HG03442 (cell line): ENCODE data around the gene PTPRN2.
"Not testable (repeated sequence)": the region's sequence is repeated elsewhere in the genome, so short reads cannot be mapped to it uniquely, and the experiment has no call there.

ENCODE experiments used
- ATAC-seq: cut with Tn5 transposase; IDR thresholded peaks from one replicate; pipeline ENCODE4 v1.9.1; 2021; ENCODE audit warnings: mild to moderate bottlenecking, moderate library complexity; ENCODE audit not compliant: unreplicated experiment

Gene PTPRN2

DNA sequence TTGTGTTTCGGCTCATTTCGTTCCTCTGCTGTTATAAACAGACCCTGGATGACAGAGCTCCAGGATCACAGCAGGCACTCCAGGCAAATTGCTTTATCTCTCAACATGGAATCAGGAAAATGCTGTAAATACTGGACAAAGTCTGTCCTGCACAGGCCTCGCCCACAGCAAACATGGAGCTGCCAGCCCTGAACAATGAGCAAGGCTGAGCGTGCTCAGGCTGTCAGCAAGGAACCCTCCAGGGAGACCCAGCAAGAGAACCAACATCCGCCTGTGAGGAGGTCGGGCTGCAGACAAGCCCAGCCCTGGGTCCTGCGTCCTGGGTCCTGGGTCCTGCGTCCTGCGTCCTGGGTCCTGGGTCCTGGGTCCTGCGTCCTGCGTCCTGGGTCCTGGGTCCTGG lies 180.8 kb downstream of the PTPRN2 start:
- ATAC-seq, result no peak

DNA sequence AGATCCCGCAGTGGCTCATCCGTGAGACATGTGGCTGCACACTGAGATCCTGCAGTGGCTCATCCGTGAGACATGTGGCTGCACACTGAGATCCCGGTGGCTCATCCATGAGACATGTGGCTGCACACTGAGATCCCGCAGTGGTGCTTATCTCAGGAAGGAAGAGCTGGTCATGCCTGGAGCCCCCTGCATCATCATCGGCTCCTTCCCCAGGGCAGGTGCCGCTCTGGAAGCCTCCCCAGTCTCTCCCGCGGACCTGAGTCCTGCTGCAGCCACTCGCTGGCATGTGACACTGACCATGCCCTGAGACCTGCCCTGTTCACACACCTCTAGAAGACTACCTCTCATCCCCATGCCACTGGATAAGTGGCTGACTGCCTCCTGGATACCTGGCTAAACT lies 181.3 kb downstream of the PTPRN2 start:
- ATAC-seq, result no peak

DNA sequence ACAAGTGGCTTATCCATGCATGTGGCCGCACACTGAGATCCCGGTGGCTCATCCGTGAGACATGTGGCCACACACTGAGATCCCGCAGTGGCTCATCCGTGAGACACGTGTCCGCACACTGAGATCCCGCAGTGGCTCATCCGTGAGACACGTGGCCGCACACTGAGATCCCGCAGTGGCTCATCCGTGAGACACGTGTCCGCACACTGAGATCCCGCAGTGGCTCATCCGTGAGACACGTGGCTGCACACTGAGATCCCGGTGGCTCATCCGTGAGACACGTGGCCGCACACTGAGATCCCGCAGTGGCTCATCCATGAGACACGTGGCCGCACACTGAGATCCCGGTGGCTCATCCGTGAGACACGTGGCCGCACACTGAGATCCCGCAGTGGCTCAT lies 181.9 kb downstream of the PTPRN2 start:
- ATAC-seq, result not testable (repeated sequence)

DNA sequence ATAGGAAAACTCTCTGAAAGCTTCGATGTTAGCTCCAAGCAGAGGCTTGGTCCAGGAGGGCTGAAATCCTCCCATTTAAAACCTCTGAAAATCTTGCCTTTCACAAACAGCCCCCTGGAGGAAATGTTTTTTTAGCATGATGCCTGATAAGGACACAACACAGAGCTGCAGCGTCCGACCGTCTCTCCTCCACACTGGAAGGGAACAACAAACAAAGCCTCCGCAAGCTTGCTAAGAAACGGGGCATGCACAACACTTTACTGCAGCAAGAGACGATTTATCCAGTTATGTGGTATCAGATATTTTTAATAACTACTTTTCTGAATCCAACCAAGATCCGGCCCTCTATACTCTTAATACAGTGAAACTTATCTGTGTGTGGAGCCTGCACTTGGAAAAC lies 182.3 kb downstream of the PTPRN2 start:
- no peak for ATAC-seq

DNA sequence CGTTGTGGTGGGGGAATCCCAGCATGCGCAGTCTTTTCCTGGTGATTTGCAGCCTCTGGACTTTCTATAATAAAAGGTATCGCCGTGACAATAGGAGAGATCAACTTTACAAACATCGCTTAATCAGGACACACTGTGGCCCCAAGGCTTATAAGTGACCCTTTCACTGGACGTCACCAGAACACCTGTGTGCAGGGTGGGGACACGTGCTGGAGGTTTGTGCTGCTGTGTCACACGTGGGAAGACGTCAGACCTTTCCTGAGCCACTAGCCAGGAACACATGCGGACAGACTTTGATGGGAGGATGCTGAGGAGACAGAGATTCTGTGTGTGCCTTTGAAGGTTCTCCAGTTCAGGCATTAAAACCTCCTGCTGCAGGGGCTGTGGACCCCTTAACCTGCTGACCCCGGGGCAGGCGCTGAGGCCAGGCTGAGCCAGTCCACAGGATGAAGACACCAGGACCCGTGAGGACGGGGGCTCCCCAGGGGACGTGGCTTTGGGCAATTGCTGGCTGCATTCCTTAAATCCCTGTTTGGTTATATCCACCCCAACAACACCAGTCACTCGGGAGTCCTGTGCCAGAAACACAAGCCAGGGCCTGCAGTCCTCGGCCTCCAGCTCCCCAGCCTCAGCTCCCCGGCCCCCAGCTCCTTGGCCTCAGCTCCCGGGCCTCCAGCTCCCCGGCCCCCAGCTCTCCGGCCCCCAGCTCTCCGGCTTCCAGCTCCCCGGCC lies 183.4 kb downstream of the PTPRN2 start:
- ATAC-seq, result no peak

DNA sequence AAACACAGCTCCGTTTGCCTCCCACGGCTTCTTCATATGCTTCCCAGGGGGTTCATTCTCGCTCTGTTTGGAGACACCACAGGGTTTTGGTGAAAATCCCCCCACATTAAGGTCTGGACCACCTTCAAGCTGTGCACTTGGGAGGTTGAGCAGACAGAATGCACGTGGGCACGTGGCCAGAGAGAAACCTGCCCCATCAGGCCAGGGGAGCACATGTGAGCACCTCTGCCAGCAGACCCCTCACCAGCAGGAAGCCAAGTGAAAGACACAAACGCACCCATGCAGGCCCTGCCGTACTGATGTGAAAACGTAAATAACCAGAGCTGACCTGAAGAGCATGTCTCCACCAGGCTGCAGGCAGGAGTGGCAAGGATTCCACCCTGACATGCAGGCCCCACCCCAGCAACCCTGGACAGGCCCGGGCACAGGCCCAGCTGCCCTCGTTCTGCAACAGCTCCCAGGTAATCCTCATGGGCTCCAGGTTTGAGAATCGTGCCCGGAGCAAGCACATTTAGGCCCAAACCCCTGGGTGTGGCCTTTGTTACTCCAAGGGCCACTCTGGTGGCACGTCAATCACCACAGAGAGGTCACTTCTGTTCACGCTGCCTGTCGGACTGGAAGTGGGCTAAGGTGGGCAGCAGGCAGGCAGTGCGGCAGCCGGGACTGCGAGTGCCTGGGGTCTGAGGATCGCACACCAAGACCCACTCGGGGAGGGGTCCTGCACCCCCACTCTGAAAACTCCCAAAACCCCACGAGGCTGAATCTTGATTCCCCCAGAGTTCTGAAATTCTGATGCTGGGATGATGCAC lies 184.4 kb downstream of the PTPRN2 start:
- ATAC-seq, result no peak

DNA sequence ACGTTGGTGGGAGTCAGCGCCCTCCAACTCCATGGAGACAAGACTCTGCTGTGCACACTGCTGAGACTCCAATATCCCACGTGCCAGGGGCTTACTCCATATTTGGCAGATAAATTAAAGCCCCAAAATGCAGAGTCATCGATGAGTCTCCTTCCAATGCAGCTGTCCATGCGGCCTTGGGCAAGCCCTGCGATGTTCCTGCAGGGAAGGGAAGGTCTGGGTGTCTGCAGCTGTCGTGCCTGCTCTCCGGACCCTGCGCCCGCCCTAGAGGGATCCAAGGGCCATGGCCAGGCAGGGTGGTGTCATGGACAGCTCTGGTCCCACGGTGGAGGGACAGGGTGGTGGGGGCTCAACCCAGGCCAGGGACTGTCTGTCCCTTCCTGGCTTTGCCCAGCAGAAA lies 185.2 kb downstream of the PTPRN2 start:
- ATAC-seq, result no peak

DNA sequence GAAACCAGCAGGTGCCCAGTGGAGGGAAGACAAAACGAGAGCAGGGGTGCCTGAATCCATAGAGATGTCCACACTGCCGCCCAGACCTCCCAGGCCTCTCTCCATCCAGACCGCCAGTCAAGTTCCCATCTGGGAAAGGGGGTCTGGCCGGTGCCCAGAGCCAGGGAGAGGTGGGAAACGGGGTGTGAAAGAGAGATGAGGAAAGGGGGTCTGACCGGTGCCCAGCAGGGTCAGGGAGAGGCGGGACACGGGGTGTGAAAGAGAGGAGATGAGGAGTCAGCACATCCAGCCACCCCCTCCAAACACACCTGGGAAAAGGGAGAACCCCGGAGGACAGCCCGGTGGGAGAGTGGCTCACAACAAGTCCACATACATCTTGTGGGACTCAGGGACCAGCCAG lies 185.8 kb downstream of the PTPRN2 start:
- no peak for ATAC-seq

DNA sequence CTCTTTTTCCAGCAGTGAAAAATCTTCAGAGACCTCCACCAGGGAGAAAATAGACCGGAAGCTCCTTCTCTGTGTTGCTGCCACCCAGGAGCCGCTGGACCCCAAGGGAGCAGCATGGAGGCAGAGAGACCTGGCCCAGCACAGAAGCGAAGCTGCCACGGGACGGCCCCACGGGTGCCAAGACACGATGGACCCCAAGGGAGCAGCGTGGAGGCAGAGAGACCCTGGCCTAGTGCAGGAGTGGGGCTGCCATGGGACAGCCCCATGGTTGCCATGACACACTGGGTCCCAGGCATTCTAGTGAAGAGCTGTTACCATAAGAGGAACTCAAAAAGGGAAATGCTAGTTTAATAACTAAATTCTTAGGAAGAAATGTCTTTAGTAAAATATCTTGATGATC lies 186.3 kb downstream of the PTPRN2 start:
- no peak for ATAC-seq

DNA sequence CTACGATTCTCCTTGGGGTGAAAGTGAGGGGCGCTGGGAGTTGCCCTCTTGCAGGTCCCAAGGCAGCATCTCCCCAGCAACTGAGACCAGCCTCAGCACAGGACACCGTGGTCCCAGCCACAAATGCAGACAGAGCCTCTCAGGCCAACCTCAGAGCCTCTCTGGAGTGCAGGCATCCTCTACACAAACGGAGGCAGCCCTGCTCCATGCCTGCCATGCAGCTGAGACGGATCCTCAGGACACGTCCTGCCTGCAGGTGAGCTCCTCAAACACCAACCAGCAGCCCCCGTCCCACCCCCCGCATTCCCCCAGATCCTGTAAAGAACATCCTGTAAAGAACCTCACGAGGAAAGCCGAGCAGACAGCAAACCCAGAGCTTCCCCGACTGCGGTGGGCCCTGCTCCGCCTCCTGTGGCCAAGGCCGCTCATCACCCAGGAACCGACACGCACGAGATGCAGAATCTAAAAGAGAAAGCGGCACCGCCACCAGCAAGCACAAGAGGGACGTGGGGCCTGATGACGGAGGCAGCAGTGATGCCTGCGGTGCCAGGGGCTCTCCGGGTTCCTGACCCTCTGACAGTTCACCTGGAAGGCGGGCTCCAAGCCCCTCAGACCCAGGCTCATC lies 186.9 kb downstream of the PTPRN2 start:
- ATAC-seq, result no peak

DNA sequence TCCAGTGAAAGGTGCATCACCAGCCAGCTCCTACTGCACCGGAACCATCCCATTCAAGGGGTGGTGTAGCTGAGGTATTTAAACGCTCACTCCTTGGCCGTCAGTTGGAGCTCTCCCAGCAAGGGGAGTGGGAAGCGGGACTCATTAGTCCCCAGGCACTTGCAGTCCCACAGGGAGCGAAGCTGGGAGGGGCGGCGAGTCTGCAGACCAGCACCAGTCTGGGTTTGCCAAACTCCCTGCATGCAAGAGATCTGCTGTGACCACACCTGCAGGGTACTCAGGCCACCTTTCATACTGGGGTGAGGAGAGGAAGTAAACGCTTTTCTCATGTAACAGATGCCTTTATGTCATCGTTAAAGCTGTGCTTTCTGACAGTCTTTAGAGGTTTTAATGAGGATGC lies 187.9 kb downstream of the PTPRN2 start:
- no peak for ATAC-seq

DNA sequence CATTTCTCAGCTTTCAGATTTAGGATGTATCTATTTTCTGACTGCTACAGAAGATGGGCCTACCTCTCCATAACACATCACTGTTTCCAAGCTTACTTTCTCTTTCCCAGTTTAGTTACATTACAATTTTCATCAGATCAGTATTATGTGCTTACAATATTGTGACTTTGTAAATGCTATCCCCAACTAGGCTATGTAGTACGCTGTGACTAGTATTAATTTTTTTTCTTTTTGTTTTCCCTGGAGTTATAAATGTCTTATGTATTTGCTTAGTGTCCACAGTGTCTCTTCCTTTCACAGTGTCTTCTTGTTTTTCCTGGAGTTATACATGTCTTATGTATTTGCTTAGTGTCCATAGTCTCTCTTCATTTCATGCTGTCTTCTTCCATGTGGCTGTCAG lies 188.9 kb downstream of the PTPRN2 start:
- ATAC-seq, result no peak

DNA sequence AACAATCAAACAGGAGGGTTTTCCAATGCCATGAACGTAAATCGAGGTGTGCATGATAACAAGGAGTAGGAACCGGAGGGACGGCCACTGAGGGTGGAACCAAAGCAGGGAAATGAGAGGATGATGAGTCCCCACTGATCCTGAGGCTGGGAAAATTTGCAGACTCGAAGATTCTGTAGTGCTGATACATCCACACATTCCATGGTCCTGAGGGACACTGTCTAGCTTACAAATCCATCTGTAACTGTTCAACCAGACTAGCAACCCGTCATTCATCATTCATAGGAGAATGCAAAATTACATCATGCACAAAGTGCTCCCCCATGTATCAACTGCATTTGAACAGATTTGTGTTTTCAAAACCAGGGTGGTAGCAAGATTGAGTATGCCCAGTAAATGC lies 189.7 kb downstream of the PTPRN2 start:
- ATAC-seq, result no peak

DNA sequence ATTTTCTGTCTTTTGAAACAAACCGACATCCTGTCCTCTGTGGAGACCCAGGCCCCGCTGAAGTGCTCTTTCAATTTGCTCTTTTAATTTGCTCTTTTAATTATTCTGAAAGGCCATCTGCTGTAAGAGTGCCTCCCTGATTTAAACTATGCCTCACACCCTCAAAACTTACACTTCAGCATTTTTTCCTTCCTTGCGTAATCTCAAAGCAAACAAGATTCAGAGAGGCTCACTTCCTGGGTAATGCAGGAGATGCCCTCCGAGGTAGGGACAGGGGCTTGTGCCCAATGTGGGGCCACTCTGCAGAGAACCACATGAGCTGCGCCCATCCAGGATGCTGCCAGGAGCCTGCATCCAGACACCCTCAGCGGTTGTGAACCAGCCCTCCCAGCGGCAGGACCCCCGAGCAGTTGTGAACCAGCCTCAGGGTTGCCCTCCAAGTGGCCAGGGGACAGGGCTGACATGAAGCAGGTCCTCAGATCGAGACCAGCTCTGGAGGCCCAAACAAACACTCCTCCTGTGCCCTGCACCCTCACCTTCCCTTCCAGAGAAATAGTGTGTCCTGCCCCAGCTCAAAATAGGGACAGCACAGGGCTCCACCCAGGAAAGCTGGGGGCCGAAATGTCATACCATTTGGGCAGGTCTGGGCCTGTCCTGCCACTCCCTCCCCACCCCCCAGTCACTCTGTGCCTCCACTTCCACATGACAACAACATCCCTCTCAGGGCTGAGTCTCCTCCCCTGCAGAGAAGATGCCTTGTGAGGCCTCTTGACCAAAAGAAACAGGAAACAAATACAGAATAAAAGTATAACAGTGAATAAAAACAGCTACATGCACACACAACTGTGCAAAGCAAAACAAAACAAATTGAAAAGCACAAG lies 190.4 kb downstream of the PTPRN2 start:
- ATAC-seq, result no peak

DNA sequence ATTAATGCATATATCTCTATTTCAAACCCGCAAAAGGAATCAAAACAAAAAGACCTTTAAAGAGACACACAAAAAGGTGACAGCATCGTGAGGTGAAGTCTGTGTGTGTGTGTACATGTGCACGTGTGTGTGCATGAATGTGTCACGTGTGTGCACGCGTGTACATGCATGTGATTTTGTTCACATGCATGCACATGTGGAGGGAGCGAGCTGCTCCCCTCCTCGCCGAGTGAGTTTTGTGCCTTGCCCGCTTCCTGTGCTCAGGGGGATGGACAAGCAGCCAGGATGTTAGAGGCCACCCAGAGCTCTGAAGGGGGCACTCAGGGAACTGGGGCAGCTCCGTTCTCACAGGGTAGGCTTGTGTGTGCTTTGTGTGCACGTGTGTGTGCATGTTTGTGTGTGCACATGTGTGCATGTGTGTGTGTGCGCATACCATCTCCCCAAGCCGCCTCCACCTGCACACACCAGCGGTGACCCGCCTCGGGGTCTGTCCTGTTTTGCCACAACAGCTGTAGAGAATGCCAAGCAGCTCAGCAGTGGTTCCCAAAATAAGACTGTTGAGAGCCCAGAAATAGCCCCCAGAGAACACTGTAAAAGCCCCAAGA lies 191.2 kb downstream of the PTPRN2 start:
- no peak for ATAC-seq

DNA sequence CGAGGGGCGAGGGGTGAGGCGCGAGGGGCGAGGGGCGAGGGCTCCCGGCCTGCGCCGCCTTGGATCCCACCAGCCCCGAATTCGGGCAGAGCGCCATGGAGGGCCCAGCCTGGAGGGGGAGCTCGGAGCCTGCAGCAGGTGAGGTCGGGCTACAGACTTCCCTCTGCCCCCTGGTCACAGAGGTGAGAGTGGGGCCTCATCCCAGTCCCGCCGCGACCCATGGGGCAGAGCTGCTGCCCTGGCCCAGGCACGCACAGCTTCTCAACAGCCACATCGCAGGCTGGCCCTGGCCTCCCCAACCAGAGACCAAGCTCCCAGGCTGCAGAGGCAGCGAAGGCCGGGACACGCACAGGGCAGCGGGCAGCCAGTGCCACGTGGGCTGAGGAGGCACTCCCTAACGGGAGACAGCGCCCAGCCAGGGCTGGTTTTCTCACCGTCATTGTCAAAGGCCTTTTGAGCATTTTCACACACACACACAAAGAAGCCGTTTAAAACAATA lies 191.8 kb downstream of the PTPRN2 start:
- no peak for ATAC-seq

DNA sequence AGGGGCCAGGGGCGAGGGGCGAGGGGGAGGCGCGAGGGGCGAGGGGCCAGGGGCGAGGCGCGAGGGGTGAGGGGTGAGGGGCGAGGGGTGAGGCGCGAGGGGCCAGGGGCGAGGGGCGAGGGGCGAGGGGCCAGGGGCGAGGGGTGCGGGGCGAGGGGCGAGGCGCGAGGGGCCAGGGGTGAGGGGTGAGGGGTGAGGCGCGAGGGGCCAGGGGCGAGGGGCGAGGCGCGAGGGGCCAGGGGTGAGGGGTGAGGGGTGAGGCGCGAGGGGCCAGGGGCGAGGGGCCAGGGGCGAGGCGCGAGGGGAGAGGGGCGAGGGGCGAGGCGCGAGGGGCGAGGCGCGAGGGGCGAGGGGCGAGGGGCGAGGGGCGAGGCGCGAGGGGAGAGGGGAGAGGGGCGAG lies 192.3 kb downstream of the PTPRN2 start:
- ATAC-seq, result no peak

DNA sequence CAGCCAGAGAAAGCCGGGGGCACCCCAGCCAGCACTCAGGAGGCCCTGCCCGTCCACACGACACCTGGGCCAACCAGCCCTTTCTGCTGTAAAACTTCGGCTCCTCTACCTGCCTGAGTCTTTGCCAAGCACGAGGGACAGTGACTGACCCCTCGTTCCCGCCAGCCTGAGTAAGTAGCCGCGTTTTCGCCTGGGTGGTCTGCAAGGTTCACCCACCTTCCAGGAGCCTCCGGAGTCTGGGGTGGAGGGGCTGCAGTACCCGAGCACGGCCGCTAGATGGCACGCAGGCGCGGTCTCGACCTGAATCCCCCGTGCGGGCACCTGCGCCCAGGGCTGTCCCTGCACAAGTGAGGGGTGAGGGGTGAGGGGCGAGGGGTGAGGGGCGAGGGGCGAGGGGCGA lies 192.7 kb downstream of the PTPRN2 start:
- ATAC-seq, result no peak

DNA sequence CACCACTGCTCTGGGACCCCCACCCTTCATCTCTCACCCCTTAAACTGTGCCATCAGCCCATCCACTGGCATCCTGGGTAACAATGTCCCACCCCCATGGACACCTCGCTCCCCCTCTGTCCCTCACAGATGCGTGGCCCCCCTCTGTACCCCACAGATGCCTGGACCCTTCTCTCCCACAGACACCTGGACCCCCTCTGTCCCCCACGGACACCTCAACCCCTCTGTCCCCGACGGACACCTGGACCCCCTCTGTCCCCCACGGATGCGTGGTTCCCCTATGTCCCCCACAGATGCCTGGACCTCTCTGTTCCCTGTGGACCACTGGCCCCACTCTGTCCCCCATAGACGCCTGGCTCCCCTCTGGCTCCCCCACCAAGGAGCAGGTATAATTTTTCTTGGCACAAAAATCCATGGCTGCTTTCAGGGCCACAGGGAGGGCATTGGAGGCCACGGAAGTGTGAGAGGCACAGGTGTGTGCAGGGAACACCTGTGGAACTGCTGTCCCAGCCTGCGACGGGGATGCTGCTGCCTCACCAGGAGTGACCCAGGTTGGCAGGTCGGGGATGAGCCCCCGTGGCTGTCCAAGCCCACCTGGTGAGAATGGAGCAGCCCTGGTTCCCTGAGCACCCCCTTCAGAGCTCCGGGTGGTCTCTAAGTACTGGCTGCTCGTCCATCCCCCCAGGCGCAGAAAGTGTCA lies 193.5 kb downstream of the PTPRN2 start:
- ATAC-seq, result no peak

DNA sequence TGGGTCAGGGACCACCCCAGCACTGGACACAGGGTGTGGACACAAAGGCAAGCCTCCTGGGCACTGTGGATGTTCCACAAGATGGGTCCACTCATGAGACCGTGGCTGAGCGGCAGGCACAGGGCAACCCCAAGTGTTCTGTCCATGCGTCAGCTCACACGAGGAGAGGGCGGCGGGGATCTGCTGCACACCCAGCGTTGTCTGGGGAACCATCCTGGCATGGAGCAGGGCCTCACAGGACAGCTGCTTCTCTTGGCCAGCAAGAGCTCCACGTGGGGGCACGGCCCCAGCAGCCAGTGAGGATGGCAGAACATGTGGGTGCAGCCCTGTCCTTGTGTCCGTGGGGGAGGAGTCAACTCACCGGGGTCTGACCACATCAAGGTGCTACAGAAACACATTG lies 195.4 kb downstream of the PTPRN2 start:
- no peak for ATAC-seq
